GM12878 (cell line): ENCODE measurements around the gene FDX1.

Experiments
- RAD21 ChIP-seq: IDR thresholded peaks from 2 replicates; pipeline ENCODE4 v1.6.1; 2011; ENCODE audit warnings: mild to moderate bottlenecking, low read depth, low read length, moderate library complexity; ENCODE audit not compliant: insufficient read depth
- TF ChIP-seq, protein P1 (sequence below), 3 experiments: IDR thresholded peaks in 2 of 3; conservative IDR thresholded peaks in 1 of 3; 2 replicates each; pipeline ENCODE4 v1.5.1; 2011; ENCODE audit warnings: low read depth in 3 of 3, low read length in 3 of 3, mild to moderate bottlenecking in 3 of 3, control low read depth in 2 of 3, moderate library complexity in 2 of 3, inconsistent platforms in 1 of 3, mixed read lengths in 1 of 3; ENCODE audit not compliant: control insufficient read depth in 2 of 3, insufficient read depth in 1 of 3; ENCODE audit errors: extremely low read depth in 1 of 3

DNA sequence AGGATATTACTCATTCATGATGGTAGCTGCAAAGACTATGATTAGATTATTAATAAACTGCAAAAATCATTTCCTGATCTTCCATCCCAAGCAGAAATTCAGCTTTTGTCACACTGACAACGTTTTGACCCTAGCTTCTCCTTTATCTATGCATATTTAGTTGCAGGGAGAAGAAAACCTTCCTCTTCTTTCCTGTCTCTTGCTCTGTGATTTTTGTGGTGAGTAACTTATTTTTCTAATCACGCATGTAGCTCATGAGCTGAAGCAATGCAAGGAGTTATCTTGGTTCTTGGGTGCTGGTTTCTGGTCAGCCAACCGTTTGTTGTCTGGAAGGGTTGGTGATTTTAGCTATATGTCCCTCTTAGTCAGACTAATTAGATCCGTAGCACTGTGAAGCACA, 56.4 kb downstream of the FDX1 start:
- TF ChIP-seq RAD21, result no peak
- TF ChIP-seq, protein P1, sequence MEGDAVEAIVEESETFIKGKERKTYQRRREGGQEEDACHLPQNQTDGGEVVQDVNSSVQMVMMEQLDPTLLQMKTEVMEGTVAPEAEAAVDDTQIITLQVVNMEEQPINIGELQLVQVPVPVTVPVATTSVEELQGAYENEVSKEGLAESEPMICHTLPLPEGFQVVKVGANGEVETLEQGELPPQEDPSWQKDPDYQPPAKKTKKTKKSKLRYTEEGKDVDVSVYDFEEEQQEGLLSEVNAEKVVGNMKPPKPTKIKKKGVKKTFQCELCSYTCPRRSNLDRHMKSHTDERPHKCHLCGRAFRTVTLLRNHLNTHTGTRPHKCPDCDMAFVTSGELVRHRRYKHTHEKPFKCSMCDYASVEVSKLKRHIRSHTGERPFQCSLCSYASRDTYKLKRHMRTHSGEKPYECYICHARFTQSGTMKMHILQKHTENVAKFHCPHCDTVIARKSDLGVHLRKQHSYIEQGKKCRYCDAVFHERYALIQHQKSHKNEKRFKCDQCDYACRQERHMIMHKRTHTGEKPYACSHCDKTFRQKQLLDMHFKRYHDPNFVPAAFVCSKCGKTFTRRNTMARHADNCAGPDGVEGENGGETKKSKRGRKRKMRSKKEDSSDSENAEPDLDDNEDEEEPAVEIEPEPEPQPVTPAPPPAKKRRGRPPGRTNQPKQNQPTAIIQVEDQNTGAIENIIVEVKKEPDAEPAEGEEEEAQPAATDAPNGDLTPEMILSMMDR (IDR thresholded peaks at IDR 0.05 in 2 of 3, conservative IDR thresholded peaks at IDR 0.05 in 1 of 3; ENCODE audit: control insufficient read depth in 2 of 3, extremely low read depth in 1 of 3, insufficient read depth in 1 of 3, low read depth in 3 of 3, low read length in 3 of 3), result no peak
